WTC11 (cell line): ENCODE data around the gene ZNF835. TPM values are rescaled to one million over a fixed set of nuclear protein-coding genes. Genes with fewer than 3 reads are reported as not detected.

Source experiments
- ARID4B ChIP-seq: sonication (generic); formaldehyde crosslinking; IDR thresholded peaks from 2 replicates; pipeline ENCODE4 v1.8.0; 2023; ENCODE audit warnings: missing genetic modification reagents, mild to moderate bottlenecking, borderline replicate concordance
- ATF2 ChIP-seq: sonication (generic); formaldehyde crosslinking; IDR thresholded peaks from 2 replicates; pipeline ENCODE4 v1.8.1; 2022; ENCODE audit warnings: low read depth, missing genetic modification reagents, borderline replicate concordance
- CBFB ChIP-seq: sonication (generic); formaldehyde crosslinking; IDR thresholded peaks from 2 replicates; pipeline ENCODE4 v1.8.1; 2022; ENCODE audit warnings: mild to moderate bottlenecking, low read depth, missing genetic modification reagents
- CREB1 ChIP-seq: sonication (generic); formaldehyde crosslinking; IDR thresholded peaks from 2 replicates; pipeline ENCODE4 v1.8.0; 2023; ENCODE audit warnings: mild to moderate bottlenecking, missing genetic modification reagents
- ERG ChIP-seq: fragments of 250-450 bp; sonication (Bioruptor Pico); IDR thresholded peaks from 2 replicates; pipeline ENCODE4 v1.8.0; 2021; ENCODE audit warnings: mild to moderate bottlenecking
- FOXP1 ChIP-seq: sonication (generic); formaldehyde crosslinking; IDR thresholded peaks from 2 replicates; pipeline ENCODE4 v1.8.0; 2022; ENCODE audit warnings: missing genetic modification reagents, mild to moderate bottlenecking, moderate library complexity, borderline replicate concordance
- GABPB1 ChIP-seq: sonication (generic); formaldehyde crosslinking; IDR thresholded peaks from 2 replicates; pipeline ENCODE4 v1.8.1; 2023; ENCODE audit warnings: mild to moderate bottlenecking, missing genetic modification reagents
- IRF2 ChIP-seq: sonication (generic); formaldehyde crosslinking; IDR thresholded peaks from 2 replicates; pipeline ENCODE4 v1.8.0; 2022; ENCODE audit warnings: low read depth, missing genetic modification reagents, borderline replicate concordance
- NFYB ChIP-seq: sonication (generic); formaldehyde crosslinking; conservative IDR thresholded peaks from 2 replicates; pipeline ENCODE4 v1.8.0; 2022; ENCODE audit warnings: low read depth, missing genetic modification reagents
- NR3C1 ChIP-seq: sonication (generic); formaldehyde crosslinking; conservative IDR thresholded peaks from 2 replicates; pipeline ENCODE4 v1.8.1; 2023; ENCODE audit warnings: low read depth, mild to moderate bottlenecking, missing genetic modification reagents
- OVOL2 ChIP-seq: fragments of 250-450 bp; sonication (Bioruptor Pico); IDR thresholded peaks from 2 replicates; pipeline ENCODE4 v1.9.0; 2021; ENCODE audit warnings: mild to moderate bottlenecking, borderline replicate concordance
- SMAD4 ChIP-seq: sonication (generic); formaldehyde crosslinking; IDR thresholded peaks from 2 replicates; pipeline ENCODE4 v1.8.0; 2022; ENCODE audit warnings: mild to moderate bottlenecking, missing genetic modification reagents
- SOX15 ChIP-seq: fragments of 250-450 bp; sonication (Bioruptor Pico); IDR thresholded peaks from 2 replicates; pipeline ENCODE4 v1.9.0; 2021; ENCODE audit warnings: mild to moderate bottlenecking
- ZBTB43 ChIP-seq: sonication (generic); formaldehyde crosslinking; IDR thresholded peaks from 2 replicates; pipeline ENCODE4 v1.8.1; 2023; ENCODE audit warnings: mild to moderate bottlenecking, missing genetic modification reagents
- ZNF232 ChIP-seq: sonication (generic); formaldehyde crosslinking; IDR thresholded peaks from 2 replicates; pipeline ENCODE4 v1.8.0; 2022; ENCODE audit warnings: mild to moderate bottlenecking, missing genetic modification reagents
- ZNF317 ChIP-seq: sonication (generic); formaldehyde crosslinking; IDR thresholded peaks from 2 replicates; pipeline ENCODE4 v1.8.1; 2023; ENCODE audit warnings: low read depth, mild to moderate bottlenecking, moderate library complexity, missing genetic modification reagents, borderline replicate concordance
- ZNF396 ChIP-seq: fragments of 250-450 bp; sonication (Bioruptor Pico); IDR thresholded peaks from 2 replicates; pipeline ENCODE4 v1.8.0; 2021; ENCODE audit warnings: mild to moderate bottlenecking, moderate library complexity, borderline replicate concordance
- ZNF512 ChIP-seq: sonication (generic); formaldehyde crosslinking; IDR thresholded peaks from 2 replicates; pipeline ENCODE4 v1.8.1; 2022; ENCODE audit warnings: missing genetic modification reagents, borderline replicate concordance
- ZNF532 ChIP-seq: fragments of 250-450 bp; sonication (Bioruptor Pico); IDR thresholded peaks from 2 replicates; pipeline ENCODE4 v1.9.0; 2021; ENCODE audit warnings: mild to moderate bottlenecking, borderline replicate concordance
- ZNF671 ChIP-seq: fragments of 250-450 bp; sonication (Bioruptor Pico); IDR thresholded peaks from 2 replicates; pipeline ENCODE4 v1.8.0; 2021; ENCODE audit warnings: mild to moderate bottlenecking
- ZSCAN18 ChIP-seq: fragments of 250-450 bp; sonication (Bioruptor Pico); IDR thresholded peaks from 2 replicates; pipeline ENCODE4 v2.1.2; 2022; ENCODE audit warnings: mild to moderate bottlenecking, moderate library complexity
- total RNA-seq: library from RNA; stranded (reverse); gene quantifications from 3 replicates; pipeline ENCODE4 v1.2.3, GENCODE V29; 2021

ZNF835 gene
- total RNA-seq, 1 experiment from 2014 or later: 0.17 TPM

- peak; percentile 100 for TF ChIP-seq ARID4B
- peak; percentile 99 for TF ChIP-seq ZNF232
- TF ChIP-seq ZBTB43 (CRISPR knock-in tag): peak; percentile 98
- TF ChIP-seq CBFB (CRISPR knock-in tag): peak; percentile 99
- TF ChIP-seq NFYB (CRISPR knock-in tag): peak; percentile 70
- TF ChIP-seq ZNF317 (CRISPR knock-in tag): peak; percentile 87
- TF ChIP-seq IRF2 (CRISPR knock-in tag): peak; percentile 94; the same call in 1 of the 2 replicates
- no peak for TF ChIP-seq SOX15 (CRISPR knock-in tag)
- peak; percentile 99 for TF ChIP-seq SMAD4 (CRISPR knock-in tag)
- peak; percentile 84; the same call in 1 of the 2 replicates for TF ChIP-seq ZNF396 (CRISPR knock-in tag)
- TF ChIP-seq ZNF532 (CRISPR knock-in tag): no peak
- peak; percentile 99 for TF ChIP-seq FOXP1 (CRISPR knock-in tag)
- peak; percentile 98; the same call in 1 of the 2 replicates for TF ChIP-seq NR3C1 (CRISPR knock-in tag)
- TF ChIP-seq ERG: peak; percentile 65; the same call in 1 of the 2 replicates
- TF ChIP-seq ZNF512 (CRISPR knock-in tag): peak; percentile 94
- peak; percentile 87 for TF ChIP-seq ATF2 (CRISPR knock-in tag)
- TF ChIP-seq ZNF671 (CRISPR knock-in tag): no peak
- no peak for TF ChIP-seq ZSCAN18 (CRISPR knock-in tag)
- TF ChIP-seq GABPB1 (CRISPR knock-in tag): peak; percentile 86
- no peak for TF ChIP-seq OVOL2 (CRISPR knock-in tag)
- peak; percentile 86 for TF ChIP-seq CREB1 (CRISPR knock-in tag)
Observed at GRCh38 chr19:56637976-56638555, 33.5 kb downstream of the ZNF835 start (continued).
